GM11168 (cell line): ENCODE data around the gene CLCF1.

Source experiments
- in situ Hi-C: fragments of 300-500 bp; cut with MboI; formaldehyde crosslinking; loops from one replicate; pipeline ENCODE4 v1.12.0; 2022; ENCODE audit warnings: low sequenced_read_pairs; ENCODE audit not compliant: unreplicated experiment

CLCF1 gene

DNA sequence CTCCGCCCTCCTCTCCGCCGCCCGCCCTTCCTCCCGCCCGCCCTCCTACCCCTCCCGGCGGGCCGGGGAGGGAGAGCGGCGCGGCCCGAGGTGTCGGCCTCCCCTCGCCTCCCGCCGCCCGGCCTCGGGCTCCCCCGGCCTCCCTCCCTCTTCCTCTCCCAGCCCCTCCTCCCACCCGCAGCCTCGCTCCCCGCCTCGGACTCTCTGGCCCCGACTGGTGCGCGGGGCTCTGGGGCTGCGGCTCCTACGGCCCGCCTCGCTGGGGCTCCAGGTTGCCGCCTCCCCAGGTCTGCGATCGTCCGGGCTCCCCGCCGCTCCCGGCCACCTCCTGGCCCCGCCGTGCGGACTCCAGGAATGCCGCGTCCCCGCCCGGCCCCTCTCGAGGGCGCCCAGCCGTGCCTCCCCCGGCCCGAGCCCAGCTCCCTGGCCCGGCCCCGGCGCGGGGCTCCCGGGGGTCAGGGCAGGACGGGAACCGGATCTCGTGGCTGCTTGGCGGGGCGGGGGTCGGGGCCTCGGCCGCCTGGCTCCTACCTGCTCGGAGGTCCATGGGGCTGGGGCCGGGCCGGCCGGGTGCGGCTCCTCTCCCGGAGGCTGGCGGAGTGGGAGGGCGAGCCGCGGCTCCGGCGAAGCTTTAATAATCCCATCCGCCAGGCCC lies at the start of gene CLCF1:
Gene CLCF1, minus strand, starts transcription at position 606 of the 655 bp plus-strand sequence. Its CDS starts 59 bp downstream, at position 547.
- in situ Hi-C loops = no loop called here

- in situ Hi-C loops = no loop called here
These were observed 49.5 kb upstream of the CLCF1 start for GRCh38 chr11:67422891-67423290.

- in situ Hi-C loops = no loop called here
These were observed 48.1 kb upstream of the CLCF1 start for GRCh38 chr11:67421430-67422031.

DNA sequence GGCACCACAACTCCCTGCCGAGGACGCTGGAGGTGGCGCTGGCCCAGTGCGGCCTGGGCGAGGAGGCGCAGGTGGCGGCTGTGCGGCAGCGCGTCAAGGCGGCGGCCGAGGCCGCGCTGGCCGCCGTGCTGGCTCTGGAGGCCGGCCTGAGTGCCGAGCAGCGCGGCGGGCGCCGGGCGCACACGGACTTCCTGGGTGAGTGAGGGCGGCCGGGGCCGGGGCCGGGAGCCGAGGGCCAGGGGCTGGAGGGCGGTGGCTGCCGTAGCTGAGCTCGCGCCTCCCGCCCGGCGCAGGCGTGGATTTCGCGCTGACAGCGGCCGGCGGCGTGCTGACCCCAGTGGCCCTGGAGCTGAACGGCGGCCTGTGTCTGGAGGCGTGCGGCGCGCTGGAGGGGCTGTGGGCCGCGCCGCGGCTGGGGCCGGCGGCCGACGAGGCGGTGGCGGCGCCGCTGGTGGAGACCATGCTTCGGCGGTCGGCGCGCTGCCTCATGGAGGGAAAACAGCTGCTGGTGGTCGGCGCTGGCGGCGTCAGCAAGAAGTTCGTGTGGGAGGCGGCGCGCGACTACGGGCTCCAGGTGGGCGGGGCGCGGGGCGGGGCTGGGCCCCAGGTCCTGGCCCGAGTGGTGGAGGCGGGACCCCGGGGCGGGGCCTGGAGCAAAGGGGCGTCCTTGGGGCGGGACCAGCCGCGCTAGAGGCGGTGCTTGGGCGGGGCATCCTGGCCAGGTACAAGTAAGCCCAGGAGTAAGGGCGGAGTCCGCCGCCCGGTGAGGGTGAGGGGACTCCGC lies 47.4 kb upstream of the CLCF1 start:
- in situ Hi-C loops = no loop called here

DNA sequence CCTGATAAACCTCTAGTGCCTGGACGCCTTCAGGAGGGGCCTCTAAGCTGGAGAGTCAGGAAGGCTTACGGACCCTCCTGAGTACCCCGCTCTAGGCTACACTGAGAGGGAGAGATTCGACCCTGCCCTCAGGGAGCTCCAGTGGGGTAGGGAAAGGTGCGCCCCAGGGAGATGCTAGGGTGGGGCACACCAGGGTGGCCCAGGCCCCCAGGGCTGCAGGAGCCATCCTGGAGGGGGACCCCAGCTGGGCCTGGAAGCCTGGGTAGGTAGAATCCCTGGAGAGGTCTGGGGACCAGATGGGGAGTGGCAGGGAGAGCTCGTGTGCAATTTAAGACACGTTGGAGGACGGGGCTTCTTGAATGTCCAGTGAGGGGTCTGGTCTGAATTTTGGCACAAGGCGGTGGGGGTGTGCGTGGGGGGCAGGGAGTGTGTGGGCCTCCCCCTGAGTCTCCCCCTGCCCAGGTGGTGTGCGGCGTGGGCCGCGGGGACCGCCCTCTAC lies 46.8 kb upstream of the CLCF1 start:
- in situ Hi-C loops = no loop called here

GRCh38 chr11:67419325-67420049 lies 46.1 kb upstream of the CLCF1 start:
- in situ Hi-C loops = no loop called here

DNA sequence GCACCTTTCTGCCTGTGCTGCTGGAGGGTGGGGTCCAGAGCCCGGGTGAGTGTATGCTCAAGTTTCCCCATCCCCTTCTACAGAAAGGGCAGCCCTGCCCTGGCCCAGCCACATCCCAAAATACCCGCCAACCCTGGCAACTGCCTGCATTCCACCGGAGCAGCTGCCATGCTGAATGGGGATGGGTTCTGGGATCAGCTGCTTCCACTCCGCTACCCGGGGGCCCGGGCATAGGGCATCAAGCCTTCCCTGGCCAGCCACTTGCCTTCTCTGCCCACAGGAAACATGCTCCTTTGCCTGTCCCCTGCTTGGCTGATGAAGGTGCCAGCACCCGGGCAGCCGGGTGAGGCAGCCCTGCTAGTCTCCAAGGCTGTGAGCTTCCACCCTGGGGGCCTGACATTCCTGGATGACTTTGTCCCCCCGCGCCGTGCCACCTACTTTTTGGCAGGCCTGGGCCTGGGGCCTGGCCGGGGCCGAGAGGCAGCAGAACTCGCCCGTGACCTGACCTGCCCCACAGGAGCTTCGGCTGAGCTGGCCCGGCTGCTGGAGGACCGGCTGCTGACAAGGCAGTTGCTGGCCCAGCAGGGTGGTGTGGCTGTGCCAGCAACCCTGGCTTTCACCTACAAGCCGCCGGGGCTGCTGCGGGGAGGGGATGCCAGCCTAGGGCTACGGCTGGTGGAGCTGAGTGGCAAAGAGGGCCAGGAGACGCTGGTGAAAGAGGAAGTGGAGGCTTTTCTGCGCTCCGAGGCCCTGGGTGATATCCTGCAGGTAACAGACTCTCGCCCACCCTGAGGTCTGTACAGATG lies 45.3 kb upstream of the CLCF1 start:
- in situ Hi-C loops = no loop called here

- in situ Hi-C loops = no loop called here
These were observed 44.0 kb upstream of the CLCF1 start for GRCh38 chr11:67417425-67417824.

DNA sequence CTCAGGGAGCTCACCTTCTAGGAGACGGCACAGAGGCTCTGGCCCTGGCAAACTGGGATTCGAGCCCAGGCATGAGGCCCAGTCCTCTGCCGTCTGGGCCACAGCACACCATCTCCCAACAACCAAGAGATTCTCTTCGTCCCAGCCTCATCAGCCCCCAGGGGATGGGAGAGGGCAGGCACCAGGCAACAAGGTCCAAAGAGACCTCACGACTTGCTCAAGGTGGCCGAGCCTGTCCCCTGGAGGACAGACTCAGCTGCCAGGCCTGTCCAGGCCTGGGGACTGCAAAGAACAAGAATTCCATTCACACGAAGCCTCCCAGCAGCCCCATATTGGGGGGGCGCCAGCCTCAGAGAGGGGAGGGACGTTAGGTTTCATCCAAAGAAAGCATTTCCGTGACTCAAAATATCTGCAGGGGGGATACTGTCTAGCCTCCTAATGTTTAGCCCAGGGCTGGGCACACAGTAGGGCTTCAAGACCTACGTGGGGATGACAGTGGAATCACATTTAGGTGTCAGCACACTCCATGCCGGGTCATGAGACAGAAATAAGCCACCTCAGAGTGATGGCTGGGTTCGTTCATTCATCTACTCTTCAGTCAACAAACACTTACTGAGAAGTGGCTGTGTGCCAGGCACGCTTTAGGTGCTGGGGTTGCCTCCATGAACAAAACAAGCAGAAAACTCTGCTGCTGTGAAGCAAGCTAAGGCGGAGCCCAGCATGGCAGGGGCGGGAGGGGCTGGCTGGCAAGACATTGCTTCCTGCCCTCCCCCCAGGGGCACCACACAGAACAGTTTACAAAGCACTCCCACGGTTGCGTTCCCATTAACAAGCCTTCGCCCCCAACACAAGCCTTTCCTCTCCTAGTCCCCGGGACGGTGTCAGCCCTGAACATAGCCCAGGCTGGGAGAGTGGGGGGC lies 43.3 kb upstream of the CLCF1 start:
- in situ Hi-C loops = no loop called here

- in situ Hi-C loops = no loop called here
These were observed 42.3 kb upstream of the CLCF1 start, which contains the start of gene CARNS1 for GRCh38 chr11:67415501-67416304. CARNS1 (plus strand) TSS chr11:67415678; CDS start chr11:67416200, 522 bp downstream.

DNA sequence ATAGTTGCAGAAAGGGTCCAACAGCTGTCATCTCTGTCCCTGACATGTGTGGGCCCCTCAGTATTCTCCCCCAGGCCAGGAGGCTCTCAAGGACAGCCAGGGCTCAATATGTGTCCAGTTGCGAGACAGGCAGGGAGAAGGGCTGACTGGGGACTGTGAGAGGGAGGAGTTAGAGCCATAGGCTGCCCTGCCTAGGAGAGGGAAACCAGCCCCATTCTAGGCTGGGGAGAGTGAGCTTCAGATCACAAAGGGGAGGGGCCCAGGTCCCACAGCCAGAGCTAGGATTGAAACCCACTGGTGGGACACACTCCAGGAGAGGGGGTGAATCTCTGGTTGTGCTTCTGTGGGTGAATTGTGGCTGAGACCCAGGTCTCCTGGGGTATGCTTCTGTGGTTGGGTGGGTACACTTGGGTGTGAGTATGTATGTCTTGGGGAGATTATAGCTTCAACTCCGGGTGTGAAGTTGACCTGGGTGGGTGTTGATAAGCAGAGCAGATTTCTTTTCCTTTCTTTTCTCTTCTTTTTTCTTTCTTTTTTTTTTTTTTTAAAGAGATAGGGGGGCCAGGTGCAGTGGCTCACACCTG lies 40.0 kb upstream of the CLCF1 start:
- in situ Hi-C loops = no loop called here

DNA sequence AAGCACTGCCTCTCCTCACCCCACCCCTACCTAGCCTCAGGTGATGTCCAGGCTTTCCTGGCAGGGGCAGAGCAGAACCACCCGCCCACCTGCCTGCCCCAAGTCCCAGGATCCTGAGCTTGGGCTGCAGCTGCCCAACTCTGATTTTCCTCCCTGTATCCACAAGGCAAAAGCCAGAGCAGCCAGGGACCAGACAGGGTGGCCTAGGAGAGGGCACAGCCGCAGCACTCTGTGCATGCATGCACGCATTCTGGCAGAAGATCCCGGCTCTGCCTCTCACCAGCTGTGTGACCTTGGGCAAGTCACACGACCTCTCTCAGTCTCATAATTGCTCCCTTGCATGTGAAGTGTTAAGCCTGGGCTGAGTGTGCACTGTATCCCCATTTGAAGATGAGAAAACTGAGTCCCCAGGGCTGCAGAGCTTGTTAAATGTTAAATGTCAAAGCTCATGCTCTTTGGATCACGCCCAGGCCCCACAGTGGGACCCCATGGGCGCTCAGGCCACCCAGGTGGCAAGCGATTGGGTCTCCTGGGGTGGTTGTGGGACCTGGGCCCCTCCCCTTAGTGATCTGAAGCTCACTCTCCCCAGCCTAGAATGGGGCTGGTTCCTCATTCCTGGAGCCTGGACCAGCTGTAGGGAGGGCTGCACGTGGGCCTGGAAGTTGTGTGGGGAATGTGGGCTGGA lies 39.2 kb upstream of the CLCF1 start:
- in situ Hi-C loops = no loop called here

GRCh38 chr11:67411785-67412152 lies 38.4 kb upstream of the CLCF1 start:
- in situ Hi-C loops = no loop called here

GRCh38 chr11:67410984-67411784 lies 37.8 kb upstream of the CLCF1 start:
- in situ Hi-C loops = no loop called here

- in situ Hi-C loops = no loop called here
These were observed 37.0 kb upstream of the CLCF1 start for GRCh38 chr11:67410369-67410831.

DNA sequence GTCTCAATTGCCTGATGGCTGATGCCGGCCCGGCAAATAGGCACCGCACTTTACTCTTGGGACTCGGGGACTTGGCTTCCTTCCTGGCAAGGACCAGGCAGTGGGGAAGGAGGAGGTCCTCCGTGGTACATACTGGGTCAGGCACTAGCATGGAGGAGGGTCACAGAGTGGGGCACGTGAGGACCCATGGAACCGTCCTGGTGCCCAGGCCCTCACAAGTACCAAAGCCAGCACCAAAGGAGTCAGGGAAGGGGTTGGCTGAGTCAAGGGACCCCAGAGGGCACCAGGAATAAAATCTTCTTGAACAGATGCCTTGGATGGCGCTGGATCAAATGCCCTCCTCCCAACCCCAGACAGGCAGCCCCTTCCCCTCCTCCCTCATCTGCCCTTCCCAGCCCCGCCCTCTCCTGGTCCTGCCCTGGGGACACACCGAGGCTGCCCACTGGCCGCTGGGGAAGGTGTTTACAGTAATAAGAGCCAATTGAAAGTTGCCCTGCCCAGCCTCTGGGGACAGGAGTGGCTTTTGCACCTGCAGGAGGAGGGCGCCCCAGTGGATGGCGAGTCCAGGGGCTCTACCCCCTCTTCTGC lies 36.5 kb upstream of the CLCF1 start:
- in situ Hi-C loops = loop anchor here (10.0 kb wide), 1 partner anchor 95 kb away; the partner anchor contains the start of genes CDK2AP2 and PITPNM1
